Measurements from ENCODE around the gene KLK10.

- TF ChIP-seq, protein P1, sequence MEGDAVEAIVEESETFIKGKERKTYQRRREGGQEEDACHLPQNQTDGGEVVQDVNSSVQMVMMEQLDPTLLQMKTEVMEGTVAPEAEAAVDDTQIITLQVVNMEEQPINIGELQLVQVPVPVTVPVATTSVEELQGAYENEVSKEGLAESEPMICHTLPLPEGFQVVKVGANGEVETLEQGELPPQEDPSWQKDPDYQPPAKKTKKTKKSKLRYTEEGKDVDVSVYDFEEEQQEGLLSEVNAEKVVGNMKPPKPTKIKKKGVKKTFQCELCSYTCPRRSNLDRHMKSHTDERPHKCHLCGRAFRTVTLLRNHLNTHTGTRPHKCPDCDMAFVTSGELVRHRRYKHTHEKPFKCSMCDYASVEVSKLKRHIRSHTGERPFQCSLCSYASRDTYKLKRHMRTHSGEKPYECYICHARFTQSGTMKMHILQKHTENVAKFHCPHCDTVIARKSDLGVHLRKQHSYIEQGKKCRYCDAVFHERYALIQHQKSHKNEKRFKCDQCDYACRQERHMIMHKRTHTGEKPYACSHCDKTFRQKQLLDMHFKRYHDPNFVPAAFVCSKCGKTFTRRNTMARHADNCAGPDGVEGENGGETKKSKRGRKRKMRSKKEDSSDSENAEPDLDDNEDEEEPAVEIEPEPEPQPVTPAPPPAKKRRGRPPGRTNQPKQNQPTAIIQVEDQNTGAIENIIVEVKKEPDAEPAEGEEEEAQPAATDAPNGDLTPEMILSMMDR (IDR thresholded peaks at IDR 0.05) = no peak
- TF ChIP-seq POLR2AphosphoS5 (IDR thresholded peaks at IDR 0.05) (no peak), POLR2A (IDR thresholded peaks at IDR 0.05) (no peak), EP300 (IDR thresholded peaks at IDR 0.05) (no peak)
These were observed 35.8 kb downstream of the KLK10 start, which contains the start of gene KLK7 for GRCh38 chr19:50983625-50984292.

Measured in gastroesophageal sphincter (tissue), 3 donors.